ENCODE measurements around the gene GPR107.
A peak's percentile ranks its signal among the peaks of the same experiment; 100 is the strongest.

Gene GPR107

GRCh38 chr9:130159915-130160670, 106.4 kb downstream of the GPR107 start:
- DNase-seq (ENCODE audit: low spot score): no peak

DNA sequence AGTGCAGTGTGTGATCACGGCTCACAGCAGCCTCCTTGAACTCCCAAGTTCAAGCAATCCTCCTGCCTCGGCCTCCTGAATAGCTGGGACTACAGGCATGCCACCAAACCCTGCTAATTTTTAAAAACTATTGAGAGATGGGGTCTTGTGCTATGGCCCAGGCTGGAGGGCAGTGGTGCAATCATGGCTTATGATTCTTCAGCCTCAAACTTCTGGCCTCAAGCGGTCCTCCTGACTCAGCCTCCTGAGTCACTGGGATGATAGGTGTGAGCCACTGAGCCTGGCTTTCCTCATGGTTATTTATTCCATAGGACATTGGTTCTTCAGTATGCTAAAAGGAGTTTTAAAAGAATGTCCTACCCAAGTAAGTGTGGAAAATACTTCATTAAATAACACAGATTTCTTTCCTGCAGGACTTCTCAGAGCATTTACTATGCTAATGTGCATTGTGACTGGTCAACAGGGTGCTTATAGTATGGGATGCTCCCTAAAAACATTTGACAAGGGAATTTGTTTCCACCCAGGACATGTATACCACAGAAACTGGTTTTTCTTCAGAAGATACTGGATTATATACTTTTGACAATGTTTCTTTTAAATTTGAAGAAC, 107.3 kb downstream of the GPR107 start:
- no peak for DNase-seq (ENCODE audit: low spot score)

DNA sequence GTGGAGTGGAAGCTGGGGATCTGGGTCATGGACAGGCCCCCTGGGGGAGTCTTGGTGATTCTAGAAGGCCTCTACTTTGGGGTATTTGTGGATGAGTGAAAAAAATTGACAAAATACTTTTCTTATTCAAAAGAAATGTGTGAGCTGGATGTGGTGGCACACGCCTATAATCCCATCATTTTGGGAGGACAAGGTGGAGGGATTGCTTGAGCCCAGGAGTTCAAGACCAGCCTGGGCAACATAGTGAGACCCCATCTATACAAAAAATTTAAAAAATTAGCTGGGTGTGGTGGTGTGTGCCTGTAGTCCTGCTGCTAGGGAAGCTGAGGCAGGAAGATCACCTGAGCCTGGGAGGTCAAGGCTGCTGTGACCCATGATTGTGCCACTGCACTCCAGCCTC, 111.9 kb downstream of the GPR107 start:
- no peak for DNase-seq (ENCODE audit: low spot score)

- DNase-seq (ENCODE audit: low spot score): no peak
Measured at GRCh38 chr9:130166399-130166798, 112.7 kb downstream of the GPR107 start.

DNA sequence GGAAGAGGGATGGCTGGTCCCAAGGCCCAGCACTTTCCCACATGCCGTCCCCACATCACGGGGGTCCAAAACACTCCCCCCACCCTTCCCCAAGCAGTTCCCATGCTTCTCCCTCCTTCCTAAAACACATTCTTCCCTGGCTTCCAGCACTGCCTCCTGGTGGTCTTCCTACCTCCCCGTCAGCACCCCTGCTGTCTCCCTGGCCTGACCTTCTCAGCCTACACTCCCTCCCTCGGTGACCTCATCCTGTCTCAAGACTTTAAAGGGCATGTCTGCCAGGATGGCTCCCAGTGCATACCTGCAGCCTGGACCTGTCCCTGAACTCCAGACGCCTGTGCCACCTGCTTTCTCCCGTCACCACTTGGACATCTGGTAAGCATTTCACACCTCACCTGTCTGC, 114.2 kb downstream of the GPR107 start:
- DNase-seq (ENCODE audit: low spot score): no peak

DNA sequence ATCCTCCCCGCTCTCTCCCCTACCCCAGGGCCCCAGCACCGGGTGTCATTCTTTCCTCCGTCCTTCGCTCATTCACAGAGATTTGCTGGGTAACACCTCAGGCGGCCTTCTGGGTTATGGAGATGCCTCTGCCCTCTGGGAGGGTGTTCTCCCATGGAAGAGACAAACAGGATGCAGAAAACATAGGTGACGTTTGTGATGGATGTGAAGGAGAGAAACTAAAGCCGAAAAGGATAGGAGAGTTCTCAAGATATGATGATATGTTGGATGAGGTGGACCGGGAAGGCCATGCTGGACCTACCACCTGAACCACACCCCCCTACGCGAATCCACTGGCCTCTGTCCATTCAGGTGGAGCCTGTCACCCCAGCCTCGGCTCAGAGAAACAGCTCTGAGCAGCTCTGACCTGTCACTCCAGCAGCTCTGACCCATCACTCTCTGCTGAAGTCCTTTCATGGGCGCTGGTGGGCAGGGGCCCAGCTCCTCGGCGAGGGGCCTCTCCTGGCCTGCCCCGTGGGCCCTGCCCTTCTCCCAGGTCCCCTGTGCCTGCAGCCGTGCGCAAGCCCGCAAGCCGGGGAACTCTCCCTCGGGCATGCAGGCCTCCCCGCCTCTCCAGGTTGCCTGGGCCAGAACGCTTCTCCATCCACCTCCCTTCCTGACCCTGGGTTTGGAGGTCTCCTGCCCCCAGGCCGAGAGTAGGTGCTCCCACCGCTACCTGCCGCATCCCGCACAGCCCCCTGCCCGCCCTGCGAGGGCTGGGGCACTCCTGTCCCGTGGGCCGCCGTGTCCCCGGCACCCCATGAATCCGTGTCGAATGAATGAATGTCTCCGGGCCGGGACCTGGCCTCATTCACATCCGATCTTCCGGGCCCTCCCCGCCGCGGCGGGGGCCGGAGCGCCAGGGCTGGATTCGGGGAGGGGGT, 117.8 kb downstream of the GPR107 start:
- DNase-seq (ENCODE audit: low spot score): peak; percentile 70

DNA sequence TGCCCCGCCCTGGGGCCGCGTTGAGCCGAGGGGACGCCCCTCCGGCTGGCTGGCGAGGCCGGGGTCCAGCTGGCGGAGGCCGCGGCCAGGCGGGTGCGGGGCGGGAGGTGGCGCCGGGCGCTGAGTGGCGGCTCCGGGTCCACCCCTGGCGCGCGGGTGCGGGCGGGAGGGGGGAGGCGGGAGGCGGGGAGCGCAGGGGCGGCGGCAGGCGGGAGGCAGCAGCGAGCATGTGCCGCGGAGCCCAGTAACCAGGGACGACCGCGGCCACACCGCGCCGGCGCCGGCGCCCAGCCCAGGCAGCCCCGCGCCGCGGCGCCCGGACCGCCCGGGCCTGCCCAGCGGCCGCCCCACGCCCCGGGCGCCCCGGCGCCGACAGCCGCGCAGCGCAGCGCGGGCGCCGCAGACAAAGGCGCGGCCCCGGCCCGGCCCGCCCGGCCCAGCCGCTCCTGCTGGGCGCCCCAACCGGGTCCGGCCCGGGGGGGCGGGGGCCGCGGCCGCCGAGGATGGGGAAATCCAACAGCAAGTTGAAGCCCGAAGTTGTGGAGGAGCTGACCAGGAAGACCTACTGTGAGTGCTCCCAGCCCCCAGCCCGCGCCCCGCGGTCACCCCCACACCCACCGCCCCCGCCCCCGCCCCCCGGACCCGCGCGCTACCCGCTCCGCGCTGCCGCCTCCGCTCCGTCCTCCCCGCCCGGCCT, 118.6 kb downstream of the GPR107 start, which contains the start of gene NCS1:
Gene NCS1, plus strand, starts transcription at position 244 of the 697 bp plus-strand sequence. Its CDS starts 260 bp downstream, at position 504.
- DNase-seq (ENCODE audit: low spot score): peak; percentile 84

DNA sequence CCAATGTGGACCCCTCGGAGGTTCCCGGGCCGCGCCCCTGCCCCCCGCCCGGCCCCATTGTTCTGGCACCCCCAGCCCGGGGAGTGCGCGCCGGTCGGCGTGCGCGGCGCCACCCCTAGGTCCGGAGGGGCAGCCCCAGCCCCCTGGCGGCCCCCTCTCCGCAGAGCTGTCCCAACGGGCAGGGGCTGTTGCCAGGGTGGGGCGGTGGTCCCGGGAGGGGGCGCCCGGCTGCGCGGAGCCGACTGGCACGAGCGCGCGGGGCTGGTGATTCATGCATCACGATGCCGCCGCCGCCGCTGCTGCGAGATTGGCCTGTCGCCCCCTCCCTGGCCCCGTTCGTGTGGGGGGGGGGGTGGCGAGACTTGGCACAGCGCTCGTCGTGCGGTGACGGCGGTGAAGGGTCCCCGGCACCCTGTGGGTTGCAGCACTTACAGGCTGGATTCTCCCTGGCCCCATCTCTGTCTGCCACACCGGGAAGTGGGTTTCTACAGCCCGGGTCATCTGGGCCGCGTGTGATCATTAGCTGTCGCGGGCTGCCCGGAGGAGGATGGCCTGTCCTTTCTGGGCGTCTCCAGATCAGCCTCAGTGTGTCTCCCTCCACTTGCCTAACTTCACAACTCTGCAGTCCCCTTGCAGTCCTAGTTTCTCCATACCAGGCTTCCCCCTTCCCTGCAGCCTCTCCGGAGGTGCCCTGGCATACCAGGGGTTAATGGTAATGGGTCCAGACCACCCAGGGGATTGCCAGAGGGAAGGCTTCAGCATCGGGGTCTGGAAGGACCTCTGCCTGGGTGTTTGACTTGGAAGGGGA, 119.4 kb downstream of the GPR107 start:
- DNase-seq (ENCODE audit: low spot score): peak; percentile 70

GRCh38 chr9:130173666-130173983, 119.9 kb downstream of the GPR107 start:
- DNase-seq (ENCODE audit: low spot score): no peak

DNA sequence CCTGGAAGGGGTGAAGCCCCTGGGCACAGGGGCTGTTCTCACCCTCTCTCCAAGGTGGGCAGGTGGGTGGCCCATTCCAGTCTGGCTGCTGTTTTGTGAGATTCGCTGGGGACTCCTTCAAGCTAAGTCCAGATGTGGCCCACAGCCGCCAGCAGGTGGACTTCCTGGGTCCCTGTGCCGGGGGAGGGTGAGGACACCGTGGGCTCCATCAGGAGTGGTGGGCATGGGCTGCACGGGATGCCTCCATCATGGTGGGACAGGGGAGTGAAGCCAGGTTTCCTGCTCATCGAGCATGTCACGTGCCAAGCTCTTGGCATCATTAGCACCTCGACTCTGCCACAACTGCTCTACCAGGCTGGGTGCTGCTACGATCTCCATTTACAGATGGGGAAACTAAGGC, 120.3 kb downstream of the GPR107 start:
- no peak for DNase-seq (ENCODE audit: low spot score)

- DNase-seq (ENCODE audit: low spot score): no peak
Measured at GRCh38 chr9:130174920-130175321, 121.2 kb downstream of the GPR107 start.

DNA sequence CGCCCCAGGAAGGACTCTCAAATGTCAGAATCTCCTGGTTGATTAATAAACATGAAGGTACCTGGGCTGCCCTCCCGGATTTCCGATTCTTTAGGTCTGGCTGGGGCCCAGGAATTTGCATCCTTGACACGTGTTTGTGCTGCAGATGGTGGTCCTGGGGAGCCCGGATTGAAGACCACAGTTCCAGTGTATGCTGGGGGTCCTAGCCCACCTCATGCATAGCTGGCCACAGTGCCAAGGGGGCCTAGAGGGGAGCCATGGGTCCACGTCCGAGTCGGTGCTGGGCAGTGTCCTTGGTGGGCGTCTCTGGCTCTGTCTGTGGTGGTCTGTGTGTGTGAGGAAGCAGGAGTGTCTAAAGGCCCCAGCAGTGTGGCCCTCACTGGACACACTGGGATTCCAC, 121.6 kb downstream of the GPR107 start:
- no peak for DNase-seq (ENCODE audit: low spot score)

- DNase-seq (ENCODE audit: low spot score): no peak
Measured at GRCh38 chr9:130176760-130177159, 123.1 kb downstream of the GPR107 start.

GRCh38 chr9:130177898-130178805, 124.4 kb downstream of the GPR107 start:
- no peak for DNase-seq (ENCODE audit: low spot score)

DNA sequence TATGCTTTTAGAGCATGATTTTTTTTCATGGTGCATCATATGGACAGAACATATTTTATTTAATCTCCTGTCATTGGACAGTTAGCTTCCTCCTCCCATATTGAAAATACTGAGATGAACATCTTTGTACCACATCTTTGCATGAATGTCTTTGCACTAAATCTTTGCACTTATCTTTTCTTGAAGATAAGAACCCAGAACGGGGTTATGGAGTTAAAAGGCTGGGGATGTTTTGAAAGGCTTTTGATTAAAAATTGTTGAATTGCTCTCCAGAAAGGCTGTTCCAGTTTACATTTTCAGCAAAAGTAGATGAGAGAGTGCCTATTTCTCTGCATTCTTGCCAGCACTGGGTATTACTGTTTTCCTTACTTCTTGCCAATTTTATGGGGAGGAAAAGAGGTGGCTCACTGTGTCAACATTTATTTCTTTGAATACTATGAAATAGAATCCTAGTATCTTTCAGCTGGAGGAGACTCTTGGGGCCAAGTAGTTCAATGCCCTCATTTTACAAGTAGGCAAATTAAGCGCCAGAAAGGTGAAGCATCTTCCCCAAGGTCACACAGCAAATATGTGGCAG, 125.7 kb downstream of the GPR107 start:
- no peak for DNase-seq (ENCODE audit: low spot score)

DNA sequence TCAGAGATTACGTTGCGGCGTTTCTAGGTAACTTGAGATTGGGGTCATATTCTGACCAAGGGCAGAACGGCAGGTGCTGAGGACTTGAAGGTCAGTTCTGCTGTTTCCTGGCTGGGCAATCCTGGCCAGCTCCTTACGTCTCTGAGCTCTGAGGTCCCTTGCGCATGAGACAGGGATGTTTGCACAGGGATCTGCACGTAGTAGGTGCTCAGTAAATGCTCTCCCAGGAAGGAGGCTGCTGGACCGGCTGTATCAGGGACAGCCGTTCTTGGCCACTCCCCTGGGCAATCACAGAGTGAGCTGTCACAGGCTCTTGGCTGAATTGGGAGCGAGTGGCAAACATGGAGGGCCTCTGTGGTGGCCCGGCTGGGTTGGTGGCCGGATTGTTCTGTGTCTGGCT, 126.8 kb downstream of the GPR107 start:
- DNase-seq (ENCODE audit: low spot score): no peak

DNA sequence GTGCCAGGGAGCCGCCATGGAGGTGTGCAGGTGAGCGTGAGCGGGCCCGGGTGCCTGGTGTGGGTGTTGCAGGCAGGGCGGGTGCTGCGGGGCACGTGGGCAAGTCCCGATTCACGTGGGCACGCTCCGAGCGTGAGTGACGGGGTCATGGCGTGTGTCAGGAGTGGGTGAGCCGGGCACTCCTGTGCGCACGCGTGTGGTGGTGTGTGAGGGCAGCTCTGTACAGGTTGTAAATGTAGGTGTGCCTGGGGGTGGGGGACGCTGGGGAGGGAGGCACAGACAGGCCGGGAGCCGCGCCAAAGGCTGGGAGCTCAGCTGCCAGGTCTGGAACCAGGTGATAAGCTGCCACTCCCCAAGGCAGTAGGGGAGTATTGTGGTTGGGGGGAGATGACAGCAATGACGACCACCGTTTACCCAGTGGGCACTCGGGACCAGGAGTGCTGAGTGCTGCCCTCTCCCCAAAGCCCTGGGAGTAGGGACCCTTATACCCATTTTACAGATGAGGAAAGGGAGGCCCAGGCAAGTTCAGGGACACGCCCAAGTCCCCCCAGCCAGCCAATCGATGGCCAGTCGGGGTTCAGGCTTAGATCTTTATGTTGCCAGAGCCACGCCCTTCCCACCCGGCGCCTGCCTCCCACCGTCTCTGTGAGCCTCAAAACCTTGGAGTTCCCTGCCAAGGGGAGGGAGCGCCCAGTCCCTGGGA, 128.1 kb downstream of the GPR107 start:
- DNase-seq (ENCODE audit: low spot score): no peak

- DNase-seq (ENCODE audit: low spot score): no peak
Measured at GRCh38 chr9:130182381-130182909, 128.7 kb downstream of the GPR107 start.

Measured in ecto neural progenitor cell (in vitro differentiated cells).